Sigmoid colon (tissue), 7 donors: Measurements from ENCODE around the gene CCDC152. TPM values are rescaled to one million over a fixed set of nuclear protein-coding genes. Genes with fewer than 3 reads are reported as not detected.
A peak's percentile ranks its signal among the peaks of the same experiment; 100 is the strongest.
"Not testable (repeated sequence)": the region's sequence is repeated elsewhere in the genome, so short reads cannot be mapped to it uniquely, and the experiment has no call there.

Source experiments
- DNase-seq: peaks from one replicate; pipeline ENCODE4 v3.0.0-alpha.2; 2019
- H3K27ac ChIP-seq, 4 donors: fragments of 200-600 bp; sonication (generic); one replicate each; pipeline ENCODE4 v1.5.1; 2016 to 2019; ENCODE audit warnings: mild to moderate bottlenecking in 1 of 4
- H3K27me3 ChIP-seq, 3 donors: fragments of 200-600 bp; sonication (generic); one replicate each; pipeline ENCODE4 v1.5.1; 2019; ENCODE audit warnings: mild to moderate bottlenecking in 1 of 3
- H3K36me3 ChIP-seq, 4 donors: fragments of 200-600 bp; sonication (generic); one replicate each; pipeline ENCODE4 v1.5.1; 2016 to 2019
- H3K4me1 ChIP-seq, 4 donors: fragments of 200-600 bp; sonication (generic); one replicate each; pipeline ENCODE4 v1.5.1; 2017 to 2019
- H3K4me3 ChIP-seq, 4 donors: fragments of 200-600 bp; sonication (generic); one replicate each; pipeline ENCODE4 v1.5.1; 2017 to 2019; ENCODE audit warnings: mild to moderate bottlenecking in 2 of 4, moderate library complexity in 1 of 4
- H3K9me3 ChIP-seq, 4 donors: fragments of 200-600 bp in 3 of 4; sonication (generic) in 3 of 4; one replicate each; pipeline versions ENCODE4 v1.5.1 to v1.6.1; 2013 to 2019
- CTCF ChIP-seq, 4 experiments: fragments of 450-650 bp in 3 of 4; fragments of 200-600 bp in 1 of 4; IDR thresholded peaks; one replicate each; pipeline ENCODE4 v1.5.1; 2016 to 2019; ENCODE audit warnings: antibody characterized with exemption in 4 of 4, mild to moderate bottlenecking in 3 of 4, moderate library complexity in 2 of 4
- EP300 ChIP-seq, 4 donors: sonication (generic); formaldehyde crosslinking; IDR thresholded peaks; one replicate each; pipeline ENCODE4 v1.6.1; 2017; ENCODE audit warnings: antibody characterized with exemption in 4 of 4
- POLR2A ChIP-seq, 2 donors: fragments of 450-650 bp; IDR thresholded peaks; one replicate each; pipeline ENCODE4 v1.6.1; 2016; ENCODE audit warnings: antibody characterized with exemption in 2 of 2, mild to moderate bottlenecking in 2 of 2, moderate library complexity in 2 of 2
- POLR2AphosphoS5 ChIP-seq, 4 donors: sonication (generic); formaldehyde crosslinking; IDR thresholded peaks; one replicate each; pipeline ENCODE4 v1.6.1; 2017; ENCODE audit warnings: antibody characterized with exemption in 4 of 4
- WGBS, 2 donors: extraction: QIAGEN DNeasy Blood & Tissue Kit; methylation state at CpG; one replicate each; pipeline ENCODE4 v1.1.7; 2013; 5-methylcytosine and 5-hydroxymethylcytosine counted together
- intact Hi-C: fragments of 100-400 bp; cut with DNase I; formaldehyde crosslinking; loops from one replicate; pipeline ENCODE4 v1.15.1; 2023
- polyA plus RNA-seq, 3 donors: library from polyadenylated mRNA; stranded (reverse); fragments of 200-250 nt; gene quantifications; one replicate each; pipeline ENCODE4 v1.2.3, GENCODE V29; 2013
- total RNA-seq, 4 donors: library from RNA; depleted of rRNA; stranded (reverse); fragments of >200 nt; gene quantifications; one replicate each; pipeline ENCODE4 v1.1.0, GENCODE V29; 2016
- donor health status: healthy with polysubstance abuse.
- donor health status: Bipolar disorder and iron deficiency.
- donor health status: healthy.

The CCDC152 gene
- total and polyA plus RNA-seq, 7 donors = 0.41 to 3.2 (median 1.5) TPM; not detected in 1

GRCh38 chr5:42812620-42813019, 56.0 kb downstream of the CCDC152 start:
- intact Hi-C loops = no loop called here

GRCh38 chr5:42813533-42813932, 56.9 kb downstream of the CCDC152 start:
- Histone ChIP-seq H3K27ac (peak overlapping the region in 1 of 4 donors; percentile 1), H3K27me3 (no peaks in the 10 kb centered on the region), H3K4me1 (peaks cover 0 to 12% (median 4%) of the 10 kb centered on the region in 4 donors), H3K36me3 (no peaks in the 10 kb centered on the region), H3K4me3 (no peak overlapping the region), H3K9me3 (no peaks in the 10 kb centered on the region)
- TF ChIP-seq POLR2A (IDR thresholded peaks at IDR 0.05) (no peak), CTCF (IDR thresholded peaks at IDR 0.05) (no peak), EP300 (IDR thresholded peaks at IDR 0.05) (no peak), POLR2AphosphoS5 (IDR thresholded peaks at IDR 0.05) (no peak)
- WGBS, 2 donors = 93 to 95% methylated on average over 19 of the region's 19 CpGs
- no peak for DNase-seq
- intact Hi-C loops = no loop called here

More at GRCh38 chr5:42812620-42813019, 56.0 kb downstream of the CCDC152 start:
- TF ChIP-seq POLR2A (IDR thresholded peaks at IDR 0.05) (no peak), EP300 (IDR thresholded peaks at IDR 0.05) (no peak), POLR2AphosphoS5 (IDR thresholded peaks at IDR 0.05) (no peak), CTCF (IDR thresholded peaks at IDR 0.05) (no peak)
- Histone ChIP-seq H3K27ac (peak overlapping the region; percentile 73 to 77 (median 74)), H3K9me3 (no peaks in the 10 kb centered on the region), H3K4me3 (peak overlapping the region in 1 of 4 donors; percentile 49), H3K4me1 (peaks cover 0 to 15% (median 9%) of the 10 kb centered on the region in 4 donors), H3K36me3 (no peaks in the 10 kb centered on the region), H3K27me3 (no peaks in the 10 kb centered on the region)
- 85 to 90% methylated on average over 2 of the region's 2 CpGs for WGBS, 2 donors
- no peak for DNase-seq

GRCh38 chr5:42816546-42816945, 59.9 kb downstream of the CCDC152 start:
- 95 to 96% methylated on average over 2 of the region's 2 CpGs for WGBS, 2 donors
- H3K4me3 ChIP-seq, intact Hi-C loops, H3K27ac ChIP-seq, DNase-seq, H3K36me3 ChIP-seq, H3K27me3 ChIP-seq, H3K9me3 ChIP-seq: not testable (repeated sequence)
- peaks cover 0 to 12% (median 4%) of the 10 kb centered on the region in 4 donors for H3K4me1 ChIP-seq

GRCh38 chr5:42819745-42820144, 63.1 kb downstream of the CCDC152 start:
- TF ChIP-seq EP300 (IDR thresholded peaks at IDR 0.05) = no peak
- no peak for TF ChIP-seq POLR2A (IDR thresholded peaks at IDR 0.05)
- TF ChIP-seq CTCF (IDR thresholded peaks at IDR 0.05) = no peak
- no peak for TF ChIP-seq POLR2AphosphoS5 (IDR thresholded peaks at IDR 0.05)
- Histone ChIP-seq H3K27ac (no peak overlapping the region), H3K4me1 (no peaks in the 10 kb centered on the region), H3K36me3 (no peaks in the 10 kb centered on the region), H3K4me3 (no peak overlapping the region), H3K27me3 (no peaks in the 10 kb centered on the region), H3K9me3 (no peaks in the 10 kb centered on the region)
- 47 to 95% methylated on average over 2 of the region's 2 CpGs for WGBS, 2 donors
- intact Hi-C loops = no loop called here
- DNase-seq = no peak

GRCh38 chr5:42822548-42822947, 65.9 kb downstream of the CCDC152 start:
- Histone ChIP-seq H3K9me3 (no peaks in the 10 kb centered on the region), H3K27ac (no peak overlapping the region), H3K27me3 (no peaks in the 10 kb centered on the region), H3K36me3 (no peaks in the 10 kb centered on the region), H3K4me3 (no peak overlapping the region), H3K4me1 (peaks cover 0 to 13% (median 8%) of the 10 kb centered on the region in 4 donors)
- no peak for DNase-seq
- TF ChIP-seq POLR2A (IDR thresholded peaks at IDR 0.05) (no peak), CTCF (IDR thresholded peaks at IDR 0.05) (no peak), POLR2AphosphoS5 (IDR thresholded peaks at IDR 0.05) (no peak), EP300 (IDR thresholded peaks at IDR 0.05) (no peak)
- 88 to 90% methylated on average over 2 of the region's 2 CpGs for WGBS, 2 donors
- intact Hi-C loops = no loop called here
